HG02642 (cell line): ENCODE results near the gene ARSD.
"Not testable (repeated sequence)": the region's sequence is repeated elsewhere in the genome, so short reads cannot be mapped to it uniquely, and the experiment has no call there.

Source experiments
- ATAC-seq: cut with Tn5 transposase; IDR thresholded peaks from one replicate; pipeline ENCODE4 v1.9.1; 2021; ENCODE audit warnings: mild to moderate bottlenecking; ENCODE audit not compliant: unreplicated experiment, poor library complexity

ARSD gene

DNA sequence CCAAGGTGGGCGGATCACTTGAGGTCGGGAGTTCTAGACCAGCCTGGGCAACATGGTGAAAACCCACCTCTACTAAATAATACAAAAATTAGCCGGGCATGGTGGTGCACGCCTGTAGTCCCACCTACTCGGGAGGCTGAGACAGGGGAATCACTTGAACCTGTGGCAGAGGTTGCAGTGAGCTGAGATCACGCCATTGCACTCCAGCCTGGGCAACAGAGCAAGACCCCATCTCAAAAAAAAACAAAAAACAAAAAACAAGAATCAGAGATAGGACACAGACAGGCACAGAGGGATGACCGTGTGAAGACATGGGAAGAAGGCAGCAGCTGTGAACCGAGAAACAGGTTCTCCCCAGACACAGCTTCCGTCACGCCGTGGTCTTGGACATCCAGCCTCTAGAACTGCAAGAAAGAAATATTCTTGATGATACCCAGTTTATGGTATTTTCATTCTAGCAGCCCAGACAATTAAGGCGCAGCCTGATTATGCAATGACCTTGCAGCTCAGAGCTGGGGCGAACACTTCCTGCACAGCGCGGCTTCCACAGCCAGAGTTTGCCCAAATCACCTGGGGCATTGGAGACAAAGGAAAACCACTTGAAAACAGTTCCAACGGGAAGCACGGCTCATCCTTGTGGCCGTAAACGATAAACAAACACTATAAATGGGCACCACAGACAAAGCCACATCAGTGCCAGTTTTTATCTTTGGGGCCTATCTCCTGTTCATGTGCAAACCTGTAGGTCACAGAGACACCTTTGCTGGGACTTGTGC lies 4.2 kb upstream of the ARSD start:
- ATAC-seq = no peak

DNA sequence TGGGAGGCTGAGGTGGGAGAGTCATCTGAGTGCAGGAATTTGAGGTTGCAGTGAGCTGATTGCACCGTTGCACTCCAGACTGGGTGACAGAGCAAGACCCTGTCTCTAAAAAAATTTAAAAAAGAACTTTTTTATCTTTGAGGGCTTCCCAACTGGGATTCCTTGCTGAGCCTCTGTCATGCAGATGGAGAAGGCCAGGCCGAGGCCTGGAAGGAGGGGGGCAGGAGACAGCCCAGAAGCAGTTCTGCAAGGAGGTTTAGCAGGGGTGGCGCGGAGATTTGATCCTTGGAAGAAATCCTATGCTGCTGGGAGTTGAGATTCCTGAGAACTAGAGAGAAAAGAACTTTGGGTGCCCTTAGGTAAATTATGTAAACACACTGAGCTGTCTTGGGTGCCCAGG lies 2.5 kb upstream of the ARSD start:
- ATAC-seq = no peak

DNA sequence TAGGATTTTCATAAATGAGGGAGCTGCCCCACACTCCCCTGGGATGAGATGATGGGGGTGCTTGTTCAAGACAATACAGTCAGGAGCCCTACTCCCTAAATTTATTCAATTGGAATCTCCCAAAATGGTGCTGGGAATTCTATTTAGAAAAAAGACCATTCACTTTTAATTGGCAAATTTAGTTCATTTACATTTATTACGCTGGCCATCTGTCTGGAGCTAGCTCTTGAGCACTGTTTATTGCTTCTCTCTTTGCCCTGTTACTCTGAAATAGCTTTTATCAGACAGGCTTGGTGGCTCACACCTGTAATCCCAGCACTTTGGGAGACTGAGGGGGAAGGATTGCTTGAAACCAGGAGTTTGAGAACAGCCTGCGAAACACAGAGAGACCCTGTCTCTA lies 2.0 kb upstream of the ARSD start:
- ATAC-seq = no peak

DNA sequence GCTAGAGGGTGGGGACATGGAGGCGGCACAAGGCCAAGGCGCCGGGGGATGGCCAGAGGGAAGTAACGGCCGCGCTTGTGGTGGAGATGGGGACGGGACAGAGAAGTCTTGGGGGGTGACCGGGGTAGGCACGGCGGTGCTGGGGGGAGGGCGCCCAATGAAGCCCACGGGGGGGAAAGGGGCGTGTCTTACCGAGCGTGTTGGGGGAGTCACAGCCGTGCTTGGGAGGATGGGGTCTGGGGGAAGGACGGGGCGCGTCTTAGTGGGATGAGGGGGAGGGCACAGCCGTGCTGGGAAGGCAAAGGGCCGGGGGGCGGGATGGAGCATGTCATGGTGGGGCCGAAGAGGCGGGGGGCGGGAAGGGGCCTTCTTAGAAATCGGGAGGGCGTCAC lies 952 bp downstream of the ARSD start:
- no peak for ATAC-seq

DNA sequence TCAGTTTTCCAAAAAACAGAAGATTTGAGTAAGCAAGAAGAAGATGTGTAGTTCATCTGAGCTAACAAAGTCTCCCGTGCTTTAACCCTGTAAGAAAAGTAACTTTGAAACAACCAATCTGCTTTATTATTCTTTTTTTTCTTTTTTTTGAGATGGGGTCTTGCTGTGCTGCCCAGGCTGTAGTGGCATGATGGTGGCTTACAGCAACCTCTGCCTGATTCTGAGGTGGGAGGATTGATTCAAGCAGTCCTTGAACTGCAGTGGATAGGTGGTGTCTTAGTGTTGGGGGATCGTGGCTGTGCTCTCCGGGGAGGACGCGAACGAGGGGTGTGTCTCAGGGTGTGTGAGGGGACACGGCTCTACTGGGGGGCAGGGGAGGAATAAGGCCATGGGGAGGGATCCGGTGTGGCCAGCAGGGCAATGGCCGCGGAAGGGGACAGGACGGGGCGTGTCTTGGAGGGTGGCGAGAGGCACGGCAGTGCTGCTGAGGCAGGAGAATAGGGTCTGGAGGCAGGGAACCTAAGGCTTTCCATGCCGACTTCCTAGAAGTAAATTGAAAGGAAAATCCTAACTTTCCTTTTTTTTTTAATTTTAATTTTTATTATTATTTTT lies 2.4 kb downstream of the ARSD start:
- ATAC-seq = no peak

DNA sequence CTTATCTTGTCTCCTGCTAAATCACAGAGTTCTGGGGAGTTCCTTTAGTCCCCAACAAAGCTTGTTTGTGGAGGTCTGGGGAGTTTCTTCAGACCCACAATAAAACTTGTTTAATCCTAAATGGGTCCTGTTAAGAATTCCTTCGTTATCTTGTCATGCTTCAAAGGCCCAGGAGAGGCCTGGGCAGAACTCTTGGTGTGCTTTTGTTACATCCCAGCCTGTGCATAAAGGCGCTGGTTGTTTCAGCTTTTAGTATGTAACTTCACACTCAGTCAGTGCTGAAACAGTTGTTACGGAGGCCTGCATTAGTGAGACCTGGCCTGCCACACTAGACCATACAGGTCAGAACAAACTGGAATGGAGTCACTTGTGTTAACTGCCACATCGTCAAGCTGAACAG lies 2.9 kb downstream of the ARSD start:
- not testable (repeated sequence) for ATAC-seq

DNA sequence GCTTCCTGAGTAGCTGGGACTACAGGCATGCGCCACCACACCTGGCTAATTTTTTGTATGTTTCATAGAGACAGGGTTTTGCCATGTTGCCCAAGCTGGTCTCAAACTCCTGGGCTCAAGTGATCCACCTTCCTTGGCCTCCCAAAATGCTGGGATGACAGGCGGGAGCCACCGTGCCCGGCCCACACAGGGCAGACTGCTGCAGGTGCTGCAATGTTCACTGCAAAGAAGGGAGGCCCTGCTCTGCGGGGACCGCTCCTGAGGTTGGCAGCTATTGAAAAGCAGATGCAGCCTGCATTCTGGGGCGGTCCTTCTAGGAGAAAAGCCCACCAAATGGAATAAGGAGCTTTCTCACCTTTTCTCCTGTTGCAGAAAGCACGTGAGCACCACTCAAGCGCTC lies 5.0 kb downstream of the ARSD start:
- no peak for ATAC-seq

DNA sequence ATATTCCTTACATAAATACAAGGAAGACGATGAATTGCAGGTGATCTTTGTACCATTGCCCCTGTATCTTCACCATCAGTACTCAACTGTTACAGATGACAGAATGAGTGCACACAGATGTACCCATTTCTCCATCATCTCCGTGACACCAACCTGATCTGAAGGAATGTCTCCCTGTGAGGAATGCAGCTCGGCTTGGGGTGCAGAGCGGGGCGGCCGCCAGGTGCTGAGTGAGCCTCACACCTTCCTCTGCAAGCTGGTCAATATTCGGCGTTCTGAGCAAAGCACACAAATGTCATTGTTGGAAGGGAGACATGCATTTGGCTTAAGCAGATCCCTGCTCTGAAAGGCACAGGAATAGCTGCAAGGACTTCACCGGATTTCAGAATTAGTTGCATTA lies 7.4 kb downstream of the ARSD start:
- ATAC-seq = no peak

DNA sequence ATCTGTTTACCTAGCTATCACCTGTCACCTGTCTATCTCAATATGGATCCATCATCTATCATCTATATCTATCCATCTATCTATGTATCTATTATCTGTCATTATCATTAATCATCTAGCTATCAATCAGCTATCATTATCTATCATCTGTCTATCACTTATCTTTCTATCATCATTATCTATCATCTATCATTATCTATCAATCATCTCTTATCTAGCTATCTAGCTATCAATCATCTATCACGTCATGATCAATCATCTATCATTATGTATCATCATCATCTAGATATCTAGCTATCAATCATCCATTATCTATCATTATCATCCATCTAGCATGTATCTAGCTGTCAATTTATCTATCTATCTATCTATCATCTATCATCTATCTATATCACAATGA lies 7.9 kb downstream of the ARSD start:
- no peak for ATAC-seq

DNA sequence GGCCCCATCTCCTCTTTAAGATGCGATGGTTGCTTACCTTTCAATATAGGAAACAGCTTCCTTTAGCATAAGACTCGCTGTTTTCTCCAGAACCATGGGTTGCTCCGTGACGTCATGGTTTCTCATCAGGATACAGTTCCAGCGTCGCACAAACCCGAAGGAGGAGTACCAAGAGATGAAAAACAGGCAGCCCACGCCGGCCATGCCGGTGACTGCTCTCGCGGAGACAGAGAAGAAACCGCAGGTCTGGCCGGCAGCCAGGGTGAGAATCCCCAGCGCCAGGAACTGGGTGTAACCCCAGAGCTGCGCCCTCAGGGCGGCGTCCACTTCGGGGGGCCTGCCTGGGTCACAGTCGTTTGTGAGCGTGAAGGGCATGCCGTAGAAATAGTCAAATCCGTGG lies 11.4 kb downstream of the ARSD start:
- ATAC-seq = no peak

DNA sequence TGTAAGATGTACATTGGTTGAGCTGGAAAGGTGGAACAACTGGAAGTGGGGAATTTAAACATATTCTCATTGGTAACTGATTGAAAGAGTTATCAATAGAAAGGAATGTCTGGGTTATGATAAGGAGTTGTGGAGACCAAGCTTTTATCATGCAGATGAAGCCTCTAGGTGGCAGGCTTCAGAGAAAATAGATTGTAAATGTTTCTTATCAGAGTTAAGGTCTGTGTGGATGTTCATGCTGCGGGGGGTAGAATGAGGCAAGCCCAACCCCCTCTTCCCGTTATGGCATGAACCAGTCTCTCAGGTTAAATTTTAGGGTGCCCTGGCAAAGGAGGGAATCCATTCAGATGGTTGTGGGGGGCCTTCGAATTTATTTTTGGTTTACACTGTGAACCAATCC lies 16.0 kb downstream of the ARSD start:
- no peak for ATAC-seq

DNA sequence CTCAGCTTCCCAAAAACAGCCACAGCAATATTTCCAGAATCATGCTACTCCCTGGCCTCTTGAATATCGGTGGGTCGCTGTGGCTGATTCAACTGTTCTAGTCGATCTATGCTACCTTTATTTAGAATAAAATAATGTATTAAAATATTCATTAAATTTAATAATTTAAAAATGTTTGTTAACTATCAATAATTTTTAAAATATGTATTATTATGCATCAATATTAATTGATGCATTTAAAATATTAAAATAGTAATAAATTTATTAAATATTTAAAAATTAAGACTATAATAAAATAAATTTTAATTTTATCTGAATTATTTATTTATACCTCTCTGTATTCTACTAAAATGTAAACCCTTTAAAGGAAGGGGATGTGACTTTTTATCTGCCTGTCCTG lies 19.0 kb downstream of the ARSD start:
- ATAC-seq = no peak

DNA sequence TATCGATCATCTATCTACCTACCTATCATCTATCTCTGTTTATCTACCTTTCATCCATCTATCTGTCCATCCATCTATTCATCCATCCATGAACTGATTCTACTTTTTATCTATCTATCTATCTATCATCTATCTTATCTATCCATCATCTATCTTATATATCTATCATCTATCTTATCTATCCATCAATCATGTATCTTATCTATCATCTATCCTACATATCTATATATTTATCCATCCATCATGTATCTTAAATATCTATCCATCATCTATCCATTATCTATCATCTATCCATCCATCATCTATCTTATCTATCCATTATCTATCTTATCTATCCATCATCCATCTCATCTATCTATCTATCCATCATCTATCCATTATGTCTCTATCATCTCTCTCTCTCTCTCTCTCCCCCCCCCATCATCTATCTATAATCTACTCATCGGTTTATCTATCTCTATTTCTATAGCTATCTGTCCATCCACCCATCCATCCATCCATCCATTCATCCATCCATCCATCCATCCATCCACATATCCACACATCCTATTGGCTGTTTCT lies 20.9 kb downstream of the ARSD start:
- no peak for ATAC-seq

DNA sequence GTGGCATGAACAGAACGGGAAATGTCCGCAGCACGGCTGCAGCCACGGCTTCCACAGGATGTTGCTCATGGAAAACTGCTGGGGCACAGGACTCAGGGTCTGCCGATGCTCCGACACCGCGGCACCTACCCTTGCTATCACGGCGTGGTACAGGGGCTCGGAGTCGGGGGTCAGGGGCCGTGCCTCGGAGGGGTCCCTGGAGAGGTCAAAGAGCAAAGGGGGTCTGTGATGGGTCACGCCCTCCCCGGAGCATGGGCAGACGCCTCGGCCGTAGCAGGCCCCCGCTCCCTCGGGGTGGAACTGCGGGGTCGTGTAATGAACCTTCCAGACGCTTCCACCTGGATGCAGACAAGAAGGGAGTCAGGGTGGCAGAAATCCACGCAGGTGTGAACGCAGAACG lies 21.8 kb downstream of the ARSD start:
- ATAC-seq = no peak

DNA sequence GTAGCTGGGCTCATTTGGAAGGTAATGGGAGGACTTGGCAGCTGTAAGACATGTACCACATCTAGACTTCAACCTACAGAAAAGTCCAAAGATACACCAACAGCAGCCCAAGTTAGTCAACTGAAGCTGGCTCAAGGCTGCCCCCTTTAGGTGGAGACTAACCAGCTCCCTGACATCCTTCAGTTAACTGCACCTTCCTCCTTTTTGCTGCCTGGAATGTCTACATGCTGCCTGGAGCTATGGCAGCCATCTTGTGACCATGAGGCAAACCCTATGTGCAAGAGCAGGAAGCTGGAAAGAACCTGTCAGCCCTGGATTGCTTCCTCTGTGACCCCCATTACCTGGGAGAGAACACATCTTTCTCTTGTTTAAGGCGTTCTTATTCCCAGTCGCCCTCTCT lies 25.8 kb downstream of the ARSD start:
- ATAC-seq = no peak

DNA sequence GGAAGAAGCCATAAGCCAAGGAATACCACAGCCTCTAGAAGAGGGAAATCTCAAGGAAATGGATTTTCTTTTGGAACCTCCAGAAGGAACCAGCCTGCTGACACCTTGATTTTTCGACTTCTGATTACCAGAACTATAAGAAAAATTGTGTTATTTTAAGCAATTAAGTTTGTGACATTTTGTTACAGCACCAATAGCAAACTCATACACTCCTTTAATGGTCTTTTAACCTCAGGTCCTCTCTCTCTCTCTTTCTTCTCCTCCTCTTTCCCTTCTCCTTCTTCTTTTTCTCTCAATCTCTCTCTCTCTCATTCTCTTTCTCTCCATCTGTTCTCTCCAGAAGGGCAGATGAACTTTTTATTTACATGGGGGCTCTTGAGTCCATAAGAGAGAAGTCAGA lies 26.3 kb downstream of the ARSD start:
- ATAC-seq = no peak

DNA sequence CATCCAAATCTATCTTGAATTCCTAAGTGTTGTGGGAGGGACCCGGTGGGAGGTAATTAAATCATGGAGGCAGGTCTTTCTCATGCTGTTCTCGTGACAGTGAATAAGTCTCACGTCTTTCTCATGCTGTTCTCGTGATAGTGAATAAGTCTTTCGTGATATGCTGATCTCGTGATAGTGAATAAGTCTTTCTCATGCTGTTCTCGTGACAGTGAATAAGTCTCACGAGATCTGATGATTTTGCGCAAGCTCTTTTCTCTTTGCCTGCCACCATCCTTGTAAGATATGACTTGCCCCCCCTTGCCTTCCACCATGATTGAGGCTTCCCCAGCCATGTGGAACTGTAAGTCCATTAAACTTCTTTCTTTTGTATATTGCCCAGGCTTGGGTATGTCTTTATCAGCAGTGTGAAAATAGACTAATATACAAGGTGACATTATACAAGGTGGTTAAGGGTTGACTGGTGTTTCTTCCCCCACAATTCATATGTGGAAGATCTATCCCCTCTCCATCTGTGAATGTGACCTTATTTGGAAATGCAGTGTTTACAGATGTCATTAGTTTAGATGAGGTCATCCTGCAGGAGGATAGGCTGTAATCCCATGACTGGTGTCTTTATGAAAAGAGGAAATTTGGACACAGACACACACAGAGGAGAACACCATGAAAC lies 27.6 kb downstream of the ARSD start:
- ATAC-seq = no peak

DNA sequence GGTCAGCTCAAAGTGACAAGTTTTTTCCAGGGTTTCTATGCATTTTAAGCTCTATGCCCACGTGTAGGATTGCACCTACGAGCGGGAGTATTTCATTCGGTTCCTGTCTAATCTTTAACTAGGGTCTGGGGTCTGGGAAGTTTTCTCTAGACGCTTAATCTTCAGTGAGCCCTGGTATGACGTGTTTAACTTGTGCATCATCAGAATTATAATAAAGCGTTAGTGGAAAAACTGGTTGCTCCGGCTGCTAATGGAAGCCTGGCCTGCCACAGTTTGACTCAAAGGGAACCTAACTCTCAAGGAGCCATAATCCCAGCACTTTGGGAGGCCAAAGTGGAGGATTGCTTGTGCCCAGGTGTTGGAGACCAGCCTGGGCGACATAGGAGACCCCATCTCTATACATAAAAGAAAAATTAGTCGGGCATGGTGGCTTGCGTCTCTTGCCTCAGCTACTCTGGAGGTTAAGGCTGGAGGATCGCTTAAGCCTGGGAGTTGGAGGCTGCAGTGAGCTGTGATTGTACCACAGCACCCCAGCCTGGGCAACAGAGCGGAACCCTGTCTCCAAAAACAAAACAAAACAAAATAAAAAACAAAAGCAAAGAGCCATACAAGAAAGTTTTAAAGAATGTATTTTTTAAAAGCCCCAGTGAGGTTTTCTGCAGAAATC lies 30.2 kb downstream of the ARSD start:
- ATAC-seq = no peak

DNA sequence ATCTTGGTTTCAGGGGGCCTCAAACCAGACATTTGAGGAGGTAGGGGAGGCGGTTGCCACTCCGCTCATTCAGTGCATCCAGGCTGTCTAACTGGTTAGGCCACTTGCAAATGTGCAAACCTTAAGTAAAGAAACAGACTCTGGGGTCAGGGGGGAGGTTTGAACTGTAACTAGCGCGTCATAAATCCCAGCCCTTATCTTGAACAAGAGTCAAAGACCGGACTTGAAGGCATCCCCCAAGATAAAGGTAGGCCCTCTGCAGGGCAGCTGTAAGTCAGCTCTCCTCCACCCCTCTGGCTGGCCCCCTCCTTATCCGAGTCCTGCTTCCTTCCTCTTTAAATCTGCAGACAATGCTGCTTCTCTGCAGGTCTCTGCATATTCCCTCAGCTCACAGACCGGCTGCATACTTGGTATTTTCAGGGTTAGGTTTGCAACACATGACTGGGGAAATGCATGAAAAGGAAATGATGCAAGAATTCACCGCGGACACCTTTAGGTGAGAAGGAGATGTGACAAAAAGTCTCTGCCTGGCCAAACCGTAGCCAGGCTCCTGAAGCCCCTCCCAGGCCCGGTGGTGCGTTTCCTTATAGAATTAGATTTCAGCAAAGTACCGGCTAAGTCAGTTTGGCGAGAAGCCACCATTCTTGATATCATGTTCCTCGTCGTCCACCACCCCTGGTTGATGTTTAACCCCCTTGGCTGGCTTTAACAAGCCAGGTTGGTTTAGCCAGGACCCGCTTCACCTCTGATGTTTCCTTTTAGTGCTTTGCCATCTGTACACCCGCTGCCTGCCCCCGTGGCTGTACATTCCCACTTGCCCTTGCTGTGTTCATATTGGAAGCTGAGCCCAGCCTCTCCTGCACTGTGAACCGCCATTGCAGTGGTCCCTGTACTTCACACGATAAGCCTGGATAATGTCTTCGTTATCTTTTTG lies 31.2 kb downstream of the ARSD start:
- ATAC-seq = not testable (repeated sequence)

DNA sequence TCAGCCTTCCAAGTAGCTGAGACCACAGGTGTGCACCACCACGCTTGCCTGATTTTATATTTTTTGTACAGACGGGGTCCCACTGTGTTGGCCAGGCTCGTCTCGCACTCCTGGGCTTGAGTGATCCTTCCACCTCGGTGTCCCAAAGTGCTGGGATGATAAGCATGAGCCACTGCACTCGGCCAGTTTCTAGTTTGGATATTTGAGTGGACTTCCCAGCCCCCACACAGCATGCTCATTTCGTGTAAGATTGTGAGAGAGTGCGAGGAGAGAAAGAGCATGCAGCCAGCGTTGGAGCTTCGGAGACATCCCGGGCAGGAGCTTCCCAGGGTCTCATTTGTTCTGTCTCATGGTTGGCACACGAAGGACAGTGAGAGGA lies 31.8 kb downstream of the ARSD start:
- no peak for ATAC-seq
